ENCODE measurements around the gene CPA4. TPM values are rescaled to one million over a fixed set of nuclear protein-coding genes. Genes with fewer than 3 reads are reported as not detected.

CPA4 gene
- total RNA-seq, 1 donor from 2014 or later = 0.17 TPM

DNA sequence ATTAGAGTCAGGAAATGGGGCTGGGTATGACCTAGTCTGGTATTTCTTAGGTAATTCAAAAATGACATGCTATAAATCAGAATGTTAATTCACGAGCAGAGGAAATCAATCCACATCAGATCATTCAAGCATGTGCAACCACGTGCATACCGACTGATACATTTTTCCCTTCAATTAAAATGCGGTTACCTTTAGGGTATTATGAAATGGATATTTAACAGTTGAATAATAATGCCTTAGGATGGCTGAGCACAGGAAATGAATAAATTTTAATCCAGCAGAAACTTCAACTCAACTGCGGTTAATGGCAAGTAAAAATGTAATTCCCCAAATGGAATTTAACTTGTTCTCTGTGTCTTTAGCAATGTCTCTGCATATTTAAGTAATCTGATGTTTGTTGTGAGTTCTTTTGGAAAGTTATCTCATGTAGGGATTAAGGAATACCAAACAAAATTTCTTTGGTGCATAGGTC, 17.1 kb upstream of the CPA4 start:
- no peak for DNase-seq

DNA sequence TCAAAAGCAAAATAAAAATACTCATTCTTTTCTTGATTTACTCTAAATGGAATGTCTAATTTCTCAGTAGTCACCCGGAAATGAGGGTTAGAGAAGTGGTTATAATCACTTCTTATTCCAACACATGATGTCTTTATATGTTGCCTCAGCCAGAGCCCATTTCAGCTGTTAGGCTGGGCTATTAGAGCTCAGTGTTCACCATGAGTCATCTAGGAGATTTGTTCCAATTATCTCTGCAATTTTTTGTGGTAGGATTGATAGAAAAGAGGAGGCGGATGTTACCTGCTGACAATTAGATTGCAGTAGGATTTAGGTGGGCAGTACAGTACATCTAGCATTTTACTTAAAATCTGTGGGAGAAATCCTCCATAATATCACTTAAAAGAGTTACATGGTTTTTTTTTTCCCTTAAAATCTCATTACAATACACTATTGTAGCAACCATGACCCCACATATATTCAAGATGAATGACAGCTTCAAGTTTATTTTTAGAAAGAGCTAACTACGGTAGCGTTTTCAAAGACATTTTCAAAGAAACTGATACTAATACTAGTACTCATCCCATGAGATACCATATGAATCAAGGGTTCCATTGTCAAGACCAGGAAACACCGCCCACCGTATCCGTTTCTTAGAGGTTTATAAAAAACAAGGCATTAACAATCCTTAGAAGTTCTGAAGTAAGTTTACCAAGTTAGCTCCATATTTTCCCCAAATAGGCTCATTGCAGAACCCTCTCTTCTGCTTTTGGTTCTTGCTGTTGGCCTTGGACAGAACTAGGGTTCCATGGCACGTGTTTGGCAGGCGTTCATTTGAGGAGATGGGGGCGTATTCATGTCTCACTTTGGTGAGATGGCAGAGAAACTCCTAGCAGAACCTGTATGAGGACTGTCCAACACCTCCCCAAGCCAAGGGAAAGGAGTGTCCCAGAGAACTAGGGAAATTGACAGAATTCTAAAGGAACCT, 15.9 kb upstream of the CPA4 start:
- peak; percentile 23 for DNase-seq

DNA sequence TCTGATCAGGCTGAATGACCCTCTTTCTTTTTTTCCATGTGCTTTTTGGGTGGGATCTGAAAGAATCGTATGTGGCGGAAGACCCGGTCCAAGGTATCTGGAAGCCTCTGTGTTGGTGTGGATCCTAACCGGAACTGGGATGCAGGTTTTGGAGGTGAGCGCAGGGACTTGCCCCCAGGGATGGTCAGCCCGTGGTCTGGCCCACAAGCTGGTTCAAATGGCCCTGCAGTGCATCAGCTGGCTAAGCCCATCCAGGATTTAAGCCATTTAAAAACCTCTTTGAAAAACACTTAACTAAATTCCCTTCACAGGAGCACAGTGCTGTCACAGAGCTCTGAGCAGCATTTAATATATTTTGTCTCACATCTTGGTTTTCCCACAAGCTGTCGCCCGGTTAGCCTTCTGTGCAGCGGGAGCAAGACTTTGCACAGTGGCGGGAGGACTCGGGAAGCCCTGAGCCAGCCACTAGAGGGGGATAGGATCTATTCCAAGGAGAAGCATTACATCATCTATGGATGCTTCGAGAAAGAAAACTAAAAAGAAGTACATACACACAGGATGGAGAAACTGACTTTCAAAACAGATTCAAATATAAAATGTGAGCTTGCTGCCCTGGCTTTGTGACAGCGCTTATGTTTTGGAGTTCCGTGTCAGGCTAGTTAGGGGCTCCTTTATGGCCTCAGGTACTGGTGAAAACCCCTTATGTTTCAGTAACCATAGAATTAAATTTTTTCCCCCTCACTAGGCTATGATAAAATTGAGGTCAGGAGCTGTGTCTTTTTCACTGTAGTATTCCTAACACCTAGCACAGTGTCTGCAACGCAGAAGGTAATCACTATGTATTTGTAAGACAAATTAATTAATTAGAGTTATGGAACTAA, 15.0 kb upstream of the CPA4 start:
- peak; percentile 61 for DNase-seq

DNA sequence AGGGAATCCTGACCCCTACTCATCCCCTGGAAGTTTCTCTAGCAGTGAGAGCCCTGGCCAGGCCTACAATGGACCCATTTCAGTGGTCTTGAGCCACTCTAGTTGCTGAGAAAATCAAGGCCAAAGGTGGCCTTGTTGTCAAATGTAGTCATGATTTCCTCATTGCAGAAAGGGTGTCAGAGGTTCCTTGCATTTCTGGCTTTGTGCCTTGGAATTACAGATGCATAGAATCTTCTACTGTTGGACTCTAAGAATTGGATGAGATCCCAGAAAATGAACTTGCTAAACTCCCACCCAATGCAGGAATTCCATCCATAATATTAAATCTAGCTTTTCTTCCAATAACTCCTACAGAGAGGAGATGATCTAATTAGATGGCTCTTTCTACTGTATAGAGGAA, 14.1 kb upstream of the CPA4 start:
- peak; percentile 44 for DNase-seq

DNA sequence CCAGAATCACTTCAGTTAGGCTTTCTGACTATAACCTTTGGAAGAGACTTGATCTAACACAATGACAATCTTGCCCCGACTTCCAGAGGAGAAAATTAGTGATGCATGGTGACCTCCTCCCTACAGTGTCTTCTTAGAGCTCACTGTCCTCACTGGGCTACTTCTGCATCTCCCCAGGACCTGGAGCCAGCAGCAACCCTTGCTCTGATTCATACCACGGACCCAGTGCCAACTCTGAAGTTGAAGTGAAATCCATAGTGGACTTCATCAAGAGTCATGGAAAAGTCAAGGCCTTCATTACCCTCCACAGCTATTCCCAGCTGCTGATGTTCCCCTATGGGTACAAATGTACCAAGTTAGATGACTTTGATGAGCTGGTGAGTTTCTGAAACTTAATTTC, 13.7 kb upstream of the CPA4 start:
- no peak for DNase-seq

DNA sequence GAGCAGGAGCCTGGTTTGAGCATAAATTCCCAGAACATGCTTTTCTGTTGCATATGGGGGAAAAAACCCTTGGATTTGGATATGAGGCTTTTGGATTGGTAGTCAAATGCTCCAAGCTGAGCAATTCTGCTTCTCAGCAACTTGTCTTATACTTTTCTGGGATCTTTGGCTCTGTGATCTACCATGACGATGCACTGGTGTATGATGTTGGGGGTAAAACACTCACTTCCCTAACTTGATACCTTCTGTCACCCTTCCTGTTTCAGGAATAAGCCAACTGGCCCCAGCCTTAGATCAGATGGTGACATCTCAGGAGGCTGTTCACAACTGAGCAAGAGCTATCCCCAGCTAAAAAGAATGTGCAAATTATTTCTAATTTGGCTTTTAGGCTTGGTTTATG, 13.1 kb upstream of the CPA4 start:
- DNase-seq = no peak

DNA sequence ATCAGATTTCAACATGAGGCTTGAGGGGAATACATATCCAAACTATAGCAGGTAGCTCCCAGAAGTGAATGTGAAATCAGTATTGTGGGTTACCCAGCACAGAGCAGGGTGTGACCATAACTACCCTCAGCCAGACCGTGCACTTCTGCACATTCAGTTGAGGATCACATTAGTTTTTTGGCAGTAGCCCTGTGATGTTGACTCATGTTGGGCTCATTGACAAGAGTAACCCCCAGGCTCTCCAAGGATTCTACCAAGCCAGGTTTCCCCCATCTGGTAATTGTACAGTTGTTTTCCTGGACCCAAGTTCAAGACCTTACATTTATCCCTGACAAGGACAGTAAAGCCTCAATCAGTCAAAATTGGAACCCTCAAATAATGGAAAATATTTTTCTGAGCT, 11.7 kb upstream of the CPA4 start:
- DNase-seq = no peak

DNA sequence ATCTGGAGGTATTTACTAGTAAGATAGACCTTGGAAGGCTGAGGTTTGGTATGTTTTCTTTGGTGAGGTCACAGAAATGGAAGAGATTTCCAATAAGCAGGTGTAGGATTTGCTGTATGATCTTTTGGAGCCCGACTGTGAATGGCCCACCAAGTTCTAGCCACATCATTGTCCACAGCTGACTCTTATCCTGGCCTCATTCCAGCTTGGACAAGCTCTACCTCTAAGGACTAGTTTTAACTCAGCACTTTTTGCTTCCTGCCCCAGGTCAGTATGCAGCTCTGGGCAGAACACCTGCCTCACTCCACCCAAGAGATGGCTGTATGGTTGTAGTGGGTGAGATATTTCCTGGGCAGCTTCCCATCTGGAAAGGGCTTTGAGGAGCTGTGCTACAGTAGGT, 6.1 kb upstream of the CPA4 start:
- no peak for DNase-seq

DNA sequence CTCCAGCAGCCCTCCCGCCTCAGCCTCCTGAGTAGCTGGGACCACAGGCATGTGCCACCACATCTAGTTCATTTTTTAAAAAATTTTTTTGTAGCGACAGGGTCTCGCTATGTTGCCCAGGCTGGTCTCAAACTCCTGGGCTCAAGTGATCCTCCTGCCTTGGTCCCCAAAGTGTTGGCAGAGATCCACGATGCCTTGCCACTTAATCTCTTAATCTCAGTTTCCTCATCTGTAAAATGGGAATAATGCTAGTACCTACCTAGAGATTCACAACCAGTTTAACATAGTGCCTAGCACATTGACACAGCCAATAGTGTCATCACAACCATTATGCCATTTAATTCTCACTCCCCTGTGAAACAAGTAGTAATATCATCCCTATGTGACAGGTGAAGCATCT, 4.8 kb upstream of the CPA4 start:
- no peak for DNase-seq

DNA sequence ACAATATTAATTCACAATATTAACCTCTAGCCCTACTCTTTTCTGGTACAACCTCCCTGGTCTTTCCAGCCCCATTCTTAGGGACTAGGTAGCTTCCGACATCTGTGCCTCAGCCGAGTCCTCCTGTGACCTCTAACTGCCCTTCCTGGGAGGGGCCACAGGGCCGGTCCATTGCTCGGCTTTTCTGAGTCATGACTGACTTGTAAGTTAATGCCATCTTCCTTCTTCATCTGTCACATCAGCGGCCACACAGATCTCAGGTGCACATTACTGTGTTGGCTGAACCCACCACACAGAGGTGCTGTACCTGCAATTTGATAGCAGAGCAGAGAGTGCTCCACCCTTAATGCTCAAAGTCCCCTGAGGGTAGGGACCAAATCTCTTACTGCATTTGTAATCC, 4.1 kb upstream of the CPA4 start:
- no peak for DNase-seq

DNA sequence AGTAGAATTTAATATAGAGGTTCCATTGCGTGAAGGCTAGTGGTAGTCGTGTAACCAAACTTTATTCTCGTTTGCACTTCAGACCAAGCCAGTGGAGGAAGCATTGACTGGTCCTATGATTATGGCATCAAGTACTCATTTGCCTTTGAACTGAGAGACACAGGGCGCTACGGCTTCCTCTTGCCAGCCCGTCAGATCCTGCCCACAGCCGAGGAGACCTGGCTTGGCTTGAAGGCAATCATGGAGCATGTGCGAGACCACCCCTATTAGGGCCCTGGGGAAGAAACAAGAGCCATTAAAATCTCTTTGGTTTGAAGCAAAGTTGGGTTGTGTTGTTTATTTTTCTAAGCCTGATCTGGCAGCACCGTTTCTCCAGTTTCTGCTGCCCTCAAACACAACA, 3.5 kb upstream of the CPA4 start:
- no peak for DNase-seq

DNA sequence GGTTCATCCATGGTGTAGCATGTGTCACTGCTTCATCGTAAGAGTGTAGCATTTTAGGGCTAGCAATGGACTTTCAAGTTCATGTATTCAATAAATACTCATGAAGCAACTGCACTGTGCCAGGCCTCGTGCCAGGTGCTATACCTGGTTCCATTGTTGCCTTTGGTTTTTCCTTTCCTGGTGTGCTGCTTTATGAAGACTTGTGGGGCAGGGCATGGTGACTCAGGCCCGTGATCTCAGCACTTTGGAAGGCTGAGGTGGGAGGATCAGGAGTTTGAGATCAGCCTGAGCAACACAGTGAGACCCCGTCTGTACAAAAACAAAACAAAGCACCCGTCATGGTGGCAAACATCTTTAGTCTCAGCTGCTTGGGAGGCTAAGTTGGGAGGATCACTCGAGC, 2.2 kb upstream of the CPA4 start:
- DNase-seq = peak; percentile 7

DNA sequence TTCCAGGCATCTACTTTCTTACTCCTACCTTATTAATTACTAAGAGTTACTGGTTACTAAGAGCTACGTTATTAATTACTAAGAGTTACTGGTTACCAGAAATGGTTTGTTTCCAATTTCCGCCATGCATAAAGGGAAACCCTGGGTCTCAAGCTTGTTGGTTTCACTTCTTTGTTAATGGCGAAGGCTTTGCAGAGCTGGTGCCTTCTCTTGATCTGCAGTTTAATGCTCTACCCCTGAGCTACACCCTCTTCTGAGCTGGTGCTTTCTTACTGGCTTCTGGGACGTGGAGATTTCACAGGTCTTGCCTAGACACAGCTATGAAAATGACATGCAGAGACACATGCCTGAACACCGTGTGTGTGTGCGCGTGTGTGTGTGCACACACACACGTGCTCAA, 560 bp downstream of the CPA4 start:
- no peak for DNase-seq

DNA sequence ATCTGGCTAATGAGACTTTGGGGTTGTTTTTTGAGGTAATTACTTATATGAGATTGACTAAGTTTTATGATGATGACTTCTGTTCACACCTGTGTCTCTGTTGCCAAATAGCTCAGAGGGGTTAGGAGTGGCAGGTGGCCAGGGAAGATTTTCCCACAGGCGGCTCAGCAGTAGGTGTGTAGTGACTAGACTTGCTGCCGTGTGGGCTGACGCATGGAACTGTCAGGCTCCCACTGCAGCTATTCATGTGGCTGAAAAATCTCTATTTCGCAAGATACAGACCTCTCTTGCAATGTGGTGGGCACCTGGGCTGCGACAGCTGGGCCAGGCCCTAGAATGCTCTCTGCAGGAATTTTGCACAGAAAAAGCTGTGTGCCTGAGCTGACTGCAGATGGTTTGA, 1.4 kb downstream of the CPA4 start:
- DNase-seq = no peak

DNA sequence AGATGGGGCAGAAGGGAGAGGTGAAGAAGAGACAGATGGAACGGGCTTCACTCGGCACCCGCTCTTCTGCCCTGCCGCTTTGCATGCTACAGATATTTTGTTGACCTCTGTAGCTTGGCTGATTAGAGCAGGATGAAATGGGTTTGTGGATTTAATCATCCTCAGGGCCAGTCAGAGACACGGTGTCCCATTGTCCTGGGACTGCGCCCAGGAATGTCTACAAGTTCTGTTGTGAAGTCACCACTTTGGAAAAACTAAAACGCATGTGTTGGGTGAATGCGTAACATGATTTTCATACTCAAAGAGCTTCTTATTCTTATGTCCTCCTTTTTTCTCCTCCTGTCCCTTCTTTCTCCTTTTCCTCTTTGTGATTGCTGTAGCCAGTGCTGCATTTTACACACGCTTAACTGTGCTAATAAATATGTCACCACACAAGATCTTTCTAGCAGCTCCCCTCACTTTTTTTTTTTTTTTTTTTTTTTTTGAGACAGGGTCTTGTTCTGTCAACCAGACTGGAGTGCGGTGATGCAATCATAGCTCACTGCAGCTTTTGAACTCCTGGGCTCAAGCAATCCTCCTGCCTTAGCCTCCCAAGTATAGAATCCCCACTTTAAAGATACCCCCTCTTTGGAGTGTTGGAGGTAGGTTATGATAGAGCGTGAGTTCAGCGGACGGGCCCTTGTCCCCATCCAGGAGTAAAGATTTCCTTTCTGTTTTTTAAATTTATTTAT, 3.4 kb downstream of the CPA4 start:
- no peak for DNase-seq

DNA sequence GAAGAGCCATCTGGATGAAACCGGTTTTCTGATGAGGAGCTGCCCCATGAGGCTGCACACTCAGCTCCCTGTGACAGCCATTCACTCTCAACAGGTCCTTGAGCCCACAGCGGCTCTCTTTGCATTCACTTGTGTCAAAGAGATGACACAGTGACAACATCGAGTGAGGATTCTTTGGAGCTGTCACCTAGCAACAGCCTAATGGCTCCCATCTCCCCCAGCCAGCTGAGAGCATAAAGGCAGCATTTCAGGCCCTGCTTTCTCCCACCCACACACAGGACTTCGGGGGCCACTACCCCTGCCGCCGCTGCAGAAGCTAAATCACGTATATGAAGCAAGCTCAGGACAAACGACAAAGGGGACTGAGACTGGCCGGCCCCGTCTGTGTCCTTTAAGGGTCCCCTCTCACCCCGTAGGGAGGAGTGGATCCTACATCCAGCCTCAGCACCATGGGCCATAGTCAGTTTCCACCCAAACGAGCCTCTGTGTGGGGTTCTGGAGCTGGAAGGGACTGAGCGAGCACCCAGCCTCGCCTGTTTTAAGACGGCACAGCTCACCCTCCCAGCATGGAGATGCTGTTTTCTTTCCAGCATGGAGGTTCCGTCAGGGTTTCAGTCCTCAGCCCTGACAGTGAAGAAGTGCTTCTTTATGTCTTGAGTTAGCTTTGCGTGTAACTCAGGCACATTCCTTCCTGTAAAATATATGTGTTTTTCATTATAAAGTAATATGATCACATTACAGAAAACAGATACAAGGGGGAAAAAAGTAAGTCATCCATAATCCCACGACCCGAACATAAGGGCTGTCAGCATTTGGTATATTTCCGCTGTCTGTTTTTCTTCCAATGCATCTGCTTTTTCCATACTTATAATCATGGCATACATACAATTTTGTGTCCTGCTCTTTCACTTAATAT, 4.9 kb downstream of the CPA4 start:
- DNase-seq = no peak

DNA sequence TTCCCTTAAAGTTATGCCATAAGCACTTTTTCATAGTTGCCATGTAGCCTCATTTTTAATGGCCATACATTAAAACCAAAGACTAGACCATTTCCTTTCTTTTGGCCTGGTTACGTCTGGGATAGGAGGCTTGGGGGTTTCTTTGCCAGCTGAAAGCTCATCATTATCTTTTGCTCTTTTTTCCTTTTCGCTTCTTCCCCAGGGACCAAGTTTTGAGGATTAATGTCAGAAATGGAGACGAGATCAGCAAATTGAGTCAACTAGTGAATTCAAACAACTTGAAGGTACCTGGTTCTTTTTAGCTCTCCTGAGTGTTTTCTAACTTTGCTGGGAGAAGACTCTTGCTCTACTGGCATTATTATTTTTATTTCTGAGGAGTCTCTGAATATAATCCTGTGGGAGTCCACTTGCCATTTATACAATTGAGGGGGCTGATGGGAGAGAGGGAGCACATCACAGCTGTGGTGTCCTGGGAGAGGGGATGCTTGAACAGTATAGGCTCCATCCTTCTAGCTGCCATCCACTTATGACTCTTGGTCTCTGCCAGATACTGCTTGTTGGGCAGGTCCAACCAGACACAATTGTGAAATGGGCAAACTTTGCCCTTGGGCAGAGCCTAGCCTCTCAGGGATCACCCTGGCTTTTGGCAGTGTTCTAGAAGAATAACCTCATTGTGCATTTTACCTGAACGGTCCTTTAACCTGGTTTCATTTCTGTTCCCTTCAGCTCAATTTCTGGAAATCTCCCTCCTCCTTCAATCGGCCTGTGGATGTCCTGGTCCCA, 5.8 kb downstream of the CPA4 start:
- no peak for DNase-seq

DNA sequence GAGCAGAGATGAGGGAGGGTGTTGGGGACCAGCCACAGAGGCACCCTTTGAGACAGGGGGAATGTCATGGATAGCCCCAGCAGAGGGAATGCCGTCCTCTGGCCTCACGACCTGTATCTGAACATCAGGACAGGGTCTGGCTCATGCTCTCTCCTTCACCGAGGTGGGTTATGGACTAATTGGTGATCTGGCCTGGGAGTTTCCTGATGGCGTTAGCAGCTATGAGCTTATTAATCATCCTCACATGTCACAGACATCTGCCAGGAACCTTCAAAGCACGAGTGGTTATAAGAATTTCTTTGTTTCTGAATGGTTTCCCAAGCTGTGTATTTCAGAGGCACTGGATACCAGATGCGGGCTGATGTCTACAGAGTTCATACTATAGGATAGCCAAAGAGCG, 6.9 kb downstream of the CPA4 start:
- no peak for DNase-seq

DNA sequence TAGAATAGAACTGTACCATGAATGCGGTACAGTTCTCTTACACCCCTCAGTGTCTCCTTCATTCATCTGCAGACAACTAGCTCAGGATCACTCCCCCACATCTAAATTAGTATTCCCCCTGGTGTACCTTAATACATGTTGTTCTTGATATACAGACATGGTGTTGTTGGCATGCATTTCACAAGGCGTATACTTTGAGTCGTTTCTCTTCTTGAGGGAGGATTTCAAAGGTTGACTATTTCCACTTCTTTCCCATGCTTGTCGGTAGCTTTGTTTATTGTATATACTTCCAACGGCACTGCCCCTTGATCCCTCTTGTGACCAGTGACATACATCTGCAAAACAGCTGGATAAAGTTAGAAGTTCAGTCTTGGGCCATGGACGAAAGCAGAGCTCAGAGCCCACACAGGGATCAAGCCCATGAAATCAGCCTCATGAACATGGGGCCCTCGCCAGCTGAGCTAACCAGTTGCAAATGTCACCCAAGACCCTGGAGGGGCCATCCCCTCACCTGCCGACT, 8.6 kb downstream of the CPA4 start:
- DNase-seq = no peak

DNA sequence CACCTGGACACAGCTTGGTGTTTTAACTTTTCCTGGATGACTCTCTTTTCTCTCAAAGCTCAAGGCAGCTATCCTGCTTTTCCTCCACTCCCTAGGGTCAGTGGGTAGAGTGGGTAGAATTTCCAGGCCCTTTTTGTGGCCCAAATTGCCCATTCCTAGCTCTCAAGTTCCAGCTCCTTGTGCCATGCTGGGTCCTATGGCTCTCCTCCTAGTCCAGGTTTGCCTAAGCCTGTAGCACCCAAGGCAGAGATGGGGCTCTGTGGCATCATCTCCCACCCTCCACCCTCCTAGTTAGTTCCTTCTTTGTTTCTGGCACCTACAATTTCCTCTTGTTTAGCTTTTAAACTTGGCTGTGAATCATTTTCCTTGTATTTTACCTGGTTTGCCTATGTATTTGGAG, 9.7 kb downstream of the CPA4 start:
- no peak for DNase-seq

DNA sequence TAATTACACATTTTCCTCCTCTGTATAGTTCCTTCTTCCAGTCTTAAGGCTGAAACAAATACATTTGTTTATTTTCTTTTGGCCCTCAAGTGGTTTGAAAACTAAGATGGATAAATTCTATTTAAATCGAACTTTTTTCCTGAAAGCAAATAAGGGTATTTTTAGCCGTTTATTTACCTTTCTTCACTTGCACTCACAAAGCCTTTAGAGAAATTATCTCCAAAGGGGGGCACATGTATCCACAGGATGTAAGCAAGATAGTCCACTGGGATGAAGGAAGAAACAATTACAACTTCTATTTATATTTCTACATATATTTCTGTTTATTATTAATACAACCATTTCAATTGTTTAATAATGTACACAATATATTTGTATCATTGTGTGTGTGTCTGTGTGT, 10.2 kb downstream of the CPA4 start:
- DNase-seq = no peak
